ENCODE data around the gene GPS1.
A peak's percentile ranks its signal among the peaks of the same experiment; 100 is the strongest.

GPS1 gene

GRCh38 chr17:82014432-82014831 lies 37.3 kb upstream of the GPS1 start:
- DNase-seq (ENCODE audit: low read depth in 1 of 2, low spot score in 1 of 2): no peak

DNA sequence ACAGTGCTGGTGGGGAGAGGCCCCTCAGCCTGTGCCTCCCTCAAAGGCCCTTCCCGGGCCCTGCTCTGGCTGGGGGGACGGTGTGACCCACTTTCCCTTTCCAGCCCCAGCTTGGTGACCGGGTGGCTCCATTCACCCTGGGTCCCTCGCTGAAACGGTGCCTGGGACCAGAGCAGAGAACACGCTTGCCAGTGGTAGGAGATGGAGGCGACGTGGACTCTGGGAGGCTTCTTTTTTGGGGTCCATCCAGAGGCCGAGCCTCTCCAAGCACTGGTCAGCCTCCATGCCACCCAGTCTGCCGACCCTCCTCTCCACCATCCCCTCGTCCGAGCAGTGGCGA lies 36.8 kb upstream of the GPS1 start:
- DNase-seq (ENCODE audit: low read depth in 1 of 2, low spot score in 1 of 2): no peak

- no peak for DNase-seq (ENCODE audit: low read depth in 1 of 2, low spot score in 1 of 2)
Measured at GRCh38 chr17:82015311-82015971, 36.3 kb upstream of the GPS1 start.

DNA sequence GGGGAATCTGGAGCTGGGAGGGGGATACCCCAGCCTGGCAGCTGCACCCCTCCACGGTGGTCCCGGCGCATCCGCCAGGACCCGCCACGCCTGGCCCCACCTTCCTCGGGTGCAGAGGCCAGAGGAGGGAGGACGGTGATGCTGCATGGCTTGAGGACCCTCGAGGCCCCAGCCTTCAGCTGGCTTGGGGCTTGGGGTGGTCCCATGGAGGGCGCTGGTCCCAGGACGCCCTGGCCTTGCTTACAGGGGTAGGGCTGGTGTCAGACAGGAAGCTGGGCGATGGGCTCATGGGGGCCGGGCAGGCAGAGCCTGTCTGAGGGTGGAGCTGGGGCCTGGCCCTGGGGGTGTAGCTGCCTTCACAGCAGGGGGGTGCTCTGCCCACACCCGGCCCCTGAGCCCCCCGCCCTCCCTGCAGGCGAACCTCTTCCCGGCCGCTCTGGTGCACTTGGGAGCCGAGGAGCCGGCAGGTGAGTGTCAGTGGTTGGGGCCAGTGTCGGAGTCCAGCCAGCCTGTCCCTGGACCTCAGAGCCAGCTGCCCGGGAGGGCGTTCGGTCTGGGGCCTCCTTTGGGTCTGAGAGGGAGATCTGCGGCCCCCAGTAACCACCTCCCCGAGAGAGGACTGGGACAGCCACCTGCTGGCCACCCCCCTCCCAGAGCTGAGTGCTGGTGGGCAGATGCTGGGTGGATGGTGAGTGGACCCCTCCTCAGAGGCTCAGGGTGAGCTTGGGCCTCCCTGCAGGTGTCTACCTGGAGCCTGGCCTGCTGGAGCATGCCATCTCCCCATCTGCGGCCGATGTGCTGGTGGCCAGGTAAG lies 35.4 kb upstream of the GPS1 start:
- no peak for DNase-seq (ENCODE audit: low read depth in 1 of 2, low spot score in 1 of 2)

GRCh38 chr17:82016875-82017459 lies 34.7 kb upstream of the GPS1 start:
- DNase-seq (ENCODE audit: low read depth in 1 of 2, low spot score in 1 of 2): no peak

DNA sequence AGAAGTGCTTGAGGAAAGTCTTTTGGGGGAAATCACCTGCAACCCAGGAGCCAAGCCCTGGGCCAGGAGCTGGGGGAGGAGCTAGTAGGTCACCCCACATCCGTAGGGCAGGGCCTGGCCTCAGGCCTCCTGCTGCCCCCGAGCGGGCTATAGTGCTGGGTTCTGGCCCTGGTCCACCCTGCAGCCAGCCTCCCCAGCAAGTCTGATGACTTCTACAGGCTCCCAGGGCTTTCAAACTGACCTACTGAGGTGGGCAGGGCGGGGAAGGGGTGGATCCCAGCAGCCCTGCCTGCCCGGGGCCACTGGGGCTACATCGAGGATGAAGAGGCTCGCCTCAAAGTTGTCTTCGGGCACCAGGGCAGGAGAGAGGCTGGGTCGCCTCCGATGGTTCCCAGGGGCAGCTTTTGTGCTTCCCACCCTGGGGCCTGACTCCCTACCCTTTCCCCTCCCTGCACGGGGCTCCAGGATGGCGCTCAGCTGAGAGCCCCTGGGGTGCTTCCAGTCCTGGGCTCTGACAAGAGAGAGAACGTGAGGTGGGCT lies 34.0 kb upstream of the GPS1 start:
- no peak for DNase-seq (ENCODE audit: low read depth in 1 of 2, low spot score in 1 of 2)

GRCh38 chr17:82018152-82018988 lies 33.3 kb upstream of the GPS1 start:
- DNase-seq (ENCODE audit: low read depth in 1 of 2, low spot score in 1 of 2): no peak

DNA sequence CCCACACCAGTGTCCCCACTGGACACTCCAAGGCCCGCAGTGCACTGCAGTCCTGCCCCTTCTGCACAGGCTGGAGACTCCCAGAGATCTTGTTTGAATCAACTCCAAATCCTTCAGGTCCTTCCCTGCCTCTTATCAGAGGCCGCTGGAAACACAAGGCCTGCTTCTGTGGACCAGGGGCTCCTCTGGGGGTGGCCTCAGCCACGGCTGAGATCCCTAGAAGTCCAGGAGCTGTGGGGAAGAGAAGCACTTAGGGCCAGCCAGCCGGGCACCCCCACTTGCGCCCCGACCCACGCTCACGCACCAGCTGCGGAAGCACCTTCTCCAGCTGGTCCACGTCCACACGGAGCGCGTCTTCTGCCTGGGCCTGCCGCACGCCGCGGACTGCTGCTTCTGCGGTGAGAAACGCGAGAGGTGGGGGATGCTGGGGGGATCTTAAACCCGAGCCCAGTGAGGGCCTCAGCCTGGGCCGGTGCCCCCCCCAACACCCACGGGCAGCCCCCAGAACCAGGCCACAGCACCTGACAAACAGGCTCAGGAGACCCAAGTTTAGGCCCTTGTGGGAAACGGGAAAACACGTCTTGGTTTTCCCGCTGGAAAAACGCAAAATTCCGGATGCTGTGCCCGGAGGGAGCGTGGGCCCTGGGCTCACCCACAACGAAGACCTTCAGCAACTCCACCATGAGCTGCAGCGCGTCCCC lies 32.6 kb upstream of the GPS1 start:
- DNase-seq (ENCODE audit: low read depth in 1 of 2, low spot score in 1 of 2): no peak

DNA sequence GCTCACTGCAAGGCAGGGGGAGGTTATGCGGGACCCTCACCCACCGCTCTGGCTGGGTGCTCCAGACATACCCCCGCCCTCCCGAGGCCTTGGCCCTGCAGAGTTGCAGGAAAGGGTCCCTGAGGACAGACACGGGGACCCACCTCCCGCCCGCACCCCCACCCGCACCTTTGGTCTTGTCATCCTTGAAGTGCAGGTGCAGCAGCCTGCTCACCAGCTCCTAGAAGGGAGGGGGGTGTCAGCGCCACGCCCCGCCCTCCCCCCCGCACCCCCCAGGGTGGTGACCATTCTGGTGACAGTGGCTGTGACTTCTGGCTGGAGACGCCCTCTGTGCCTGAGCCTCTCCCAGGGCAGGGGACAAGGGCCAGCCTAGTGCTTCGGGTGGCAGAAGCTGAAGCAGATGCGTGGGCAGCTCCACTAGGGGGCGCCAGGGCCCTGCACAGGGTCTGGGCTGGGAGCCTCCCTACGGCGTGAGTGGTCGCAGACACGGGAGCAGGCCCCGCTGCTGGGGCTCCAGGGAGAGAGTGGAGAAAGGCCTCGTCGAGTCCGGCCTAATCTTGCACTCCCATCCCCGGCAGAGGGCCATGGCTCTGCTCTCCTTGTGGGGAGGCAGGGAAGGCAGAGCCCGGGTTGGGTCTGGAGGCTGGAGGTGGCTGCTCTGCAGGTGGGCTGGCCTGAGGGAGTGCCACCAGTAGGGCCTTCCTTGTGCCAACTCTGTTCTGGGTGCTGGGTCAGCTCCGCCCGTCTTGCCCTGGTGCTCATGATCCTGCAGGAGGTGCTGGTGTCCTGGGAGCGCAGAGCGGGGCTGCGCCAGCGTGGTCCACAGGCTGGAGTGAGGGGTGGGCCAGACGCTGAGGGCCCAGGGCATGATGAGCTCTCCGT lies 31.8 kb upstream of the GPS1 start:
- DNase-seq (ENCODE audit: low read depth in 1 of 2, low spot score in 1 of 2): peak in 1 of 2 donors; percentile 56

DNA sequence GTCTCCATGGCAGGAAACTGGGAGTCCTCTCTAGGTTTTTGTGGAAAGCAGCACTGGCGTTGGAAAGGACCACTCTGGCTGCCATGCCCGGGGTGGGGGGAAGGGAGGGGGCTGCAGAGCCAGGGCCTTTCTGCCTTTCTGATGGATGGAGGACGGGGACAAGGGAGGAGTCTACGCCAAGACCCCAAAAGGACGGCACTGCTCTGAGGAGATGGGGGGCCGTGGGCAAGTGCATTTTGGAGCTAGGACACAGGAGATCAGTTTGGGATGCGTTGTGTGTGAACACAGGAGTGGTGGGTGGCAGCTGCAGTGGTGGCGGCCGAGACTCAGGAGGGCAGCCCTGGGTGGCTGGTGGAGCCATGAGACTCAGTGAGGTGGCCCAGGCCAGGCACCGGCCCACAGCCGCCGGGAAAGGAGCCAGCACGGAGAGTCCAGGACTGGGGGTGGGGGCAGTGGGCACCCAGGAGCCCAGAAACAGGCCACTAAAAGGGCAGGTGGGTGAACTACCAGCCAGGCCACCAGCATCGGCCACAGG lies 31.1 kb upstream of the GPS1 start:
- no peak for DNase-seq (ENCODE audit: low read depth in 1 of 2, low spot score in 1 of 2)

DNA sequence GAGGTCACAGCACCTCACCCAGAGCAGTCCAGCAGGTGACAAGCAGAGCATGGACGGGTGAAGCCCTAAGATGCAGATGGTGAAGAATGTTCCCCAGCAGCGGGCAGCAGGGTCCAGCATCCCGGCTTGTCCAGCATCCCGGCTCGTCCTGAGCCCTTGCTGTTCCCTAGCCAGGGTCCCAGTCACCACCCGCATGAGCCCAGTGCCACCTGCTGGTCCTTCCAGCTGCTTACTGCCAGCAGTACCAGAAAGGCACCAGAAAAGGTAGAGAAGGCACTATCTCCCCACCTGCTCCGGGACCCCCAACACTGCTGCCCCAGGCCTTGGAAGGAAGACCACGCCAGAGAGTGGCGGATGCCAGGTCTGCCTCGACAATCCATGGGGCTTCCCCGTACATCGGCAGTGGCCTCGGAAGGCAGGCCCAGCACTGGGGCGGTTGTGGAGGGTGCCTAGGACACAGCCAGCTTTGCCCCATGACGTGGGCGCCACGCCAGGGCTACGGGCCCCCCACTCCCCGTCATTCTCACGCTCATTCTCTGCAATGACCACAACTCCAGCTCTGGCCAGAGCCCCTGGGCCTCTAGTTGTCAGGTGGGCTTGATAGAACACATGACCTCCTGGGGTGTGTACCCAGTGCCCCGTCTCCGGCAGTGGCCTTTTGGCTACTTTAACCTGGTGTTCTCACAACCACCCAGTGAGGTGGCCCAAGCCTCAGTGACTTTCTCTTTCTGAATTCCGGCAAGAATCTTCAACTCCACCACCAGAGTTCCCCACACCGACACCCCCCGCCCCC lies 30.4 kb upstream of the GPS1 start:
- no peak for DNase-seq (ENCODE audit: low read depth in 1 of 2, low spot score in 1 of 2)

DNA sequence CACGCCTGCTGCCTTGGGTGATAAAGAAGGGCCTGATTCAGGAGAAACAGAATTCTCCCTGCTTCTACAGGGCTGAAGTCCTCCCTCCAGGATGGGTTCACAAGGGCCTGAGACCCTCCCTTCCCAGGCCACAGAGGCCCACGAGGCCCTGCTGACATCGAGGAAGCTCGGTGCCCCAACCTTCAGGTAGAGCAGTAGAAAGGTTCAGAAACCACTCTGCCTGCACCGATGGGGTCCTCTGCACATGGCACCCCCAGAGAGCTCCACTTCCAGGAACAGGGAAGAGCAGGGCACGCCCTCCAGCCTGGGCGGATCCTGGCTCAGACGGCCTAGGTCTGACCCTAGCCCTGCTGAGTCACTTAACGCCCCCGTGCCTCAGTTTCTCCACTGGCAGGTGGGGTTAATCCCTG lies 29.8 kb upstream of the GPS1 start:
- DNase-seq (ENCODE audit: low read depth in 1 of 2, low spot score in 1 of 2): no peak

- DNase-seq (ENCODE audit: low read depth in 1 of 2, low spot score in 1 of 2): no peak
Measured at GRCh38 chr17:82022310-82022980, 29.3 kb upstream of the GPS1 start, which contains the start of gene CENPX. TSS of gene CENPX (minus strand) at chr17:82022878. CDS start at chr17:82022861, 17 bp downstream.

DNA sequence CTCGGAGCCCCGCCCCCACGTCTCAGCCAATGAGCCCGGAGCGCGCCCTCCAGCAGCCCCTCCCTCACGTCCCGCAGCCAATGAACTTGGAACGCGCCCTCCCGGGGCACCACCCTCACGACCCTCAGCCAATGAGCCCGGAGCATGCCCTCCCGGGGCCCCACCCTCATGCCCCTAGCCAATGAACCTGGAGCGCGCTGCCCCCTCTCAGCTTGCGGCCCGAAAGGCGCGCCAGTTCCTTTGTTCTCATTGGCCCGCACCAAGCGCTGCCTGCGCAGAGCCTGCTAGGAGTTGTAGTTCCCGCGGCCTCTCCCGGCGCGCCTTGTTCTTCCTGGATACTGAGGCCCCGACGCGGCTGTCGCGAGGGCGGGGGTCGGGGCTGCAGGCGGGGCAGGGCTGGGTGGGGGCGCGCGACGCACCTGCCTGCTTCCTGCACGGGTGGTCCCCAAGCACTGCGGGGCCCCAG lies 28.7 kb upstream of the GPS1 start, which contains the start of gene LRRC45:
TSS of gene LRRC45 (plus strand) at position 325 of the 466 bp plus-strand sequence. CDS start 339 bp downstream, outside the sequence.
- DNase-seq (ENCODE audit: low read depth in 1 of 2, low spot score in 1 of 2): peak; percentile 99

GRCh38 chr17:82023447-82024241 lies 28.1 kb upstream of the GPS1 start:
- no peak for DNase-seq (ENCODE audit: low read depth in 1 of 2, low spot score in 1 of 2)

DNA sequence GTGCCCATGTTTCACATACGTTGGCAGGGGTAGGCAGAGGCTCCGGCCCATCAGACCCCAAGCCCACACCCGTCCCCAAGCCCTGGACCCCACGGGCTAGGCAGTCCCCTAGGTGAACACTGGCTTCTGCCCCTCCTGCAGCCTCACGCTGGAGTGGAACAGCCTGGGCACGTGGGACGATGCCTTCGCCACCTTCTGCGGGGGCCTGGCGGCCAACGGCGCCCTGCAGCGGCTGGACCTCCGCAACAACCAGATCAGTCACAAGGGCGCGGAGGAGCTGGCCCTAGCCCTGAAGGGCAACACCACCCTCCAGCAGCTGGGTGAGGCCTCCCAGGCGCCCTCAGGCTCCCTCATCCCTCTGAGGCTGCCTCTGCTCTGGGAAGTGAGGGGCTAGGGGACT lies 26.8 kb upstream of the GPS1 start:
- no peak for DNase-seq (ENCODE audit: low read depth in 1 of 2, low spot score in 1 of 2)

Measured in stimulated activated CD4-positive, alpha-beta T cell treated with anti-CD3 and anti-CD28 coated beads, Interleukin-15, amount 100 ng/mL, for 1 hour (primary cell).